Measurements from ENCODE around the gene CLDN6. TPM values are rescaled to one million over a fixed set of nuclear protein-coding genes. Genes with fewer than 3 reads are reported as not detected.

Gene CLDN6
- total RNA-seq, 1 donor from 2014 or later, result 0.32 TPM

GRCh38 chr16:3035972-3036725 is 18.2 kb upstream of the CLDN6 start:
- no peak overlapping the region for H3K4me3 Mint-ChIP-seq (ENCODE audit: unreplicated experiment)
- H3K27ac Mint-ChIP-seq (ENCODE audit: unreplicated experiment), result no peak overlapping the region
- peaks cover 3% of the 10 kb centered on the region for H3K4me1 Mint-ChIP-seq (ENCODE audit: unreplicated experiment)
- no peak for TF ChIP-seq CTCF (IDR thresholded peaks at IDR 0.05)
- H3K9me3 Mint-ChIP-seq (ENCODE audit: unreplicated experiment), result no peaks in the 10 kb centered on the region
- H3K27me3 Mint-ChIP-seq (ENCODE audit: unreplicated experiment), result peaks cover 60% of the 10 kb centered on the region
- DNase-seq (ENCODE audit: extremely low spot score, unreplicated experiment), result no peak
- peaks cover 2% of the 10 kb centered on the region for H3K36me3 Mint-ChIP-seq (ENCODE audit: unreplicated experiment)

GRCh38 chr16:3035289-3035971 is 17.4 kb upstream of the CLDN6 start:
- Mint-ChIP-seq H3K4me1 (ENCODE audit: unreplicated experiment) (peaks cover 3% of the 10 kb centered on the region), H3K9me3 (ENCODE audit: unreplicated experiment) (no peaks in the 10 kb centered on the region), H3K27ac (ENCODE audit: unreplicated experiment) (no peak overlapping the region), H3K36me3 (ENCODE audit: unreplicated experiment) (peaks cover 2% of the 10 kb centered on the region), H3K27me3 (ENCODE audit: unreplicated experiment) (peaks cover 60% of the 10 kb centered on the region), H3K4me3 (ENCODE audit: unreplicated experiment) (no peak overlapping the region)
- DNase-seq (ENCODE audit: extremely low spot score, unreplicated experiment), result no peak
- no peak for TF ChIP-seq CTCF (IDR thresholded peaks at IDR 0.05)

GRCh38 chr16:3032624-3033023 is 14.6 kb upstream of the CLDN6 start:
- Mint-ChIP-seq H3K4me3 (ENCODE audit: unreplicated experiment) (no peak overlapping the region), H3K27me3 (ENCODE audit: unreplicated experiment) (peaks cover 44% of the 10 kb centered on the region), H3K36me3 (ENCODE audit: unreplicated experiment) (peaks cover 2% of the 10 kb centered on the region), H3K27ac (ENCODE audit: unreplicated experiment) (no peak overlapping the region), H3K4me1 (ENCODE audit: unreplicated experiment) (peaks cover 3% of the 10 kb centered on the region), H3K9me3 (ENCODE audit: unreplicated experiment) (no peaks in the 10 kb centered on the region)
- DNase-seq (ENCODE audit: extremely low spot score, unreplicated experiment), result no peak
- TF ChIP-seq CTCF (IDR thresholded peaks at IDR 0.05), result no peak

GRCh38 chr16:3030222-3031212 is 12.5 kb upstream of the CLDN6 start:
- peaks cover 2% of the 10 kb centered on the region for H3K36me3 Mint-ChIP-seq (ENCODE audit: unreplicated experiment)
- H3K9me3 Mint-ChIP-seq (ENCODE audit: unreplicated experiment), result no peaks in the 10 kb centered on the region
- no peak overlapping the region for H3K27ac Mint-ChIP-seq (ENCODE audit: unreplicated experiment)
- DNase-seq (ENCODE audit: extremely low spot score, unreplicated experiment), result no peak
- no peak overlapping the region for H3K4me3 Mint-ChIP-seq (ENCODE audit: unreplicated experiment)
- peaks cover 31% of the 10 kb centered on the region for H3K27me3 Mint-ChIP-seq (ENCODE audit: unreplicated experiment)
- no peaks in the 10 kb centered on the region for H3K4me1 Mint-ChIP-seq (ENCODE audit: unreplicated experiment)
- no peak for TF ChIP-seq CTCF (IDR thresholded peaks at IDR 0.05)

Data from osteocyte (in vitro differentiated cells).